ENCODE measurements around the gene PARVB.
A peak's percentile ranks its signal among the peaks of the same experiment; 100 is the strongest.

PARVB gene

GRCh38 chr22:44164031-44164430 lies 139.9 kb downstream of the PARVB start:
- DNase-seq: no peak

- no peak for DNase-seq
Measured at GRCh38 chr22:44165286-44165874, 141.3 kb downstream of the PARVB start.

- DNase-seq: no peak
Measured at GRCh38 chr22:44166498-44167276, 142.6 kb downstream of the PARVB start.

GRCh38 chr22:44167501-44167900 lies 143.4 kb downstream of the PARVB start:
- no peak for DNase-seq

GRCh38 chr22:44168206-44168605 lies 144.1 kb downstream of the PARVB start:
- DNase-seq: no peak

GRCh38 chr22:44170470-44170869 lies 146.4 kb downstream of the PARVB start:
- DNase-seq: no peak

GRCh38 chr22:44171561-44171960 lies 147.5 kb downstream of the PARVB start:
- DNase-seq: no peak

GRCh38 chr22:44172370-44173108 lies 148.4 kb downstream of the PARVB start:
- DNase-seq: no peak

- no peak for DNase-seq
Measured at GRCh38 chr22:44173154-44173553, 149.1 kb downstream of the PARVB start.

- no peak for DNase-seq
Measured at GRCh38 chr22:44175676-44176075, 151.6 kb downstream of the PARVB start.

- no peak for DNase-seq
Measured at GRCh38 chr22:44179196-44179988, 155.3 kb downstream of the PARVB start.

GRCh38 chr22:44179989-44180705 lies 156.0 kb downstream of the PARVB start:
- DNase-seq: no peak

- peak in 4 of 5 donors; percentile 23 to 58 (median 45) for DNase-seq
Measured at GRCh38 chr22:44180706-44181032, 156.6 kb downstream of the PARVB start, which contains the start of gene PARVG. Gene PARVG, plus strand, starts transcription at chr22:44180925. Its CDS starts 2,405 bp downstream, at chr22:44183330.

GRCh38 chr22:44181033-44181911 lies 157.2 kb downstream of the PARVB start:
- DNase-seq: peak in 4 of 5 donors; percentile 44 to 65 (median 53)

GRCh38 chr22:44181912-44182587 lies 157.9 kb downstream of the PARVB start:
- peak in 1 of 5 donors; percentile 31 for DNase-seq

- peak in 2 of 5 donors; percentile 20 to 74 for DNase-seq
Measured at GRCh38 chr22:44182588-44183286, 158.6 kb downstream of the PARVB start.

GRCh38 chr22:44183287-44183588 lies 159.1 kb downstream of the PARVB start:
- no peak for DNase-seq

- no peak for DNase-seq
Measured at GRCh38 chr22:44184006-44184405, 159.9 kb downstream of the PARVB start.

GRCh38 chr22:44185237-44186120 lies 161.4 kb downstream of the PARVB start:
- DNase-seq: no peak
